ENCODE measurements around the gene KDSR. TPM values are rescaled to one million over a fixed set of nuclear protein-coding genes. Genes with fewer than 3 reads are reported as not detected.

KDSR gene
- total and polyA plus RNA-seq, 9 of the 15 experiments (the other 6 are each of a cell fraction or from before 2014, with no cell fraction given): 4.0 to 24.7 (median 12.4) TPM

DNA sequence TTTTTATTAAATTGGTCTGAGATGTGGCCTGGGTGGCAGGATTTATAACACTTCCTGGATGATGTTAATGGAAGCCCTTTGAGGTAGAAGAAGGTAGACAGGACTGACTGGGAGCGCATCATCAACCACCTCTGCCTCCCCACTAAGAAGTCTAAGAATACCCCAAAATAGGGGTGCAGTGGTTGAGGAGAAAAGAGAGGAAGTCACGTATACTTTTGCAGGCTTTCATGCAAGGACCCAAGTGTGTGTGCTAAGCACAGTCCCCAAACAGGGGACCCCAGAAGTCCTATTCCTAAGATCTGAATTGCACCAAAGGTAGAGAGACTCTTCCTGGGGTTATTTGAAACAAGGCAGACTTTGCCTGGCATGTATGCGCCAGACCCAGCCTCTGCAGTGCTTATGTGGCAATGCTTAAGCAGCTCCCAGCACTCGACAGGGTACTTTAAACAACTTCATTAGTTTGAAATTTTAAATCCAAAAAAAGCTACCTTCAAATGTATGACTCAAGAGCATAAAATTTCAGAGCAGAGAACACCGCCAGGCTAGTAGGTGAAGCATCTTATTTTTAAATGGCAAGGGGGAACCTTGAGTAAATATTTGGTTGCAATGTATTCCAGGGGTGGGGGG, 82.7 kb downstream of the KDSR start (continued):
- TF ChIP-seq YY1 (IDR thresholded peaks at IDR 0.05; ENCODE audit: borderline replicate concordance in 1 of 3, control insufficient read depth in 1 of 3, extremely low read depth in 1 of 3, insufficient read depth in 3 of 3, insufficient read length in 1 of 3, insufficient replicate concordance in 2 of 3, low read depth in 1 of 3, low read length in 2 of 3): no peak

DNA sequence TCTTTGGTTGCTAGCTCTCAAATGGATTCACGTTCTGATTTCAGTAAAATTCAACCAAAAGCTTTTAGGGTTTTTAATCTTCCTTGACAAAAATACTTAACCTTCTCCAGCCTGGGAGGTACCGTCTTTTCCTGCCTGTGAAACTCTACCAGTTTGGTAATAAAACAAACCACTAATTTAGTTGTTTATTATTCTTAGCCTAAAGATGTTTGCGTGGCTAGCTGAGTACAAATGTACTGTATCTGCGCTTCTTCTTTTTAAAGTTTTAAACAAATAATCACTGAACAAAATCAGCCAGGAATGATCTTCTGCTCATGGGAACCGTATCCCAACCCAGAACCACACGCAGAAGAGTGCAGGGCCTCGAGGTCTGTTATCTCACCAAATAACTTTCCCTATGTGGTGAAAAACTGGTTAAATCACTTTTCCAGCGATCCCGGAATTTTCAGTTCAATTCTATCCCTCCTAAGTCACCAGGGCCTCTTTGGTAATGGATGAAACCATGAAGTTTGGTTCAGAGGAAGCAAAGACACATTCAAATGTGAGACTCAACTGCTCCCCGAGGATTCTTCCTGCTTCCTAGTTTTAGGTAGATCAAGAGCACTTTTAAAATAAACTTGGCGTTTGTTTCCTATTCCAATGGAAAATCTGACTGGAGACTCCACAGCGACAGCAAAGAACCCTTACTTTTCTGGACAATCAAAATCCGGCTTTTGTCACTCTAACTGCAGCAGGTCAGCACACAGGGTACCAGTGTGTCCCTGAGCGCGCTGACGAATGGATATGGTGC, 83.5 kb downstream of the KDSR start:
- ATAC-seq (no peak), DNase-seq (ENCODE audit: extremely low read depth in 1 of 4, low spot score in 3 of 4) (no peak), FAIRE-seq (no peak)
- ChIA-PET POLR2A (no interaction called here), CTCF (ENCODE audit: low intra/inter-chr PET ratio) (no interaction called here)
- Histone ChIP-seq H3K4me3 (no peak overlapping the region), H3K79me2 (ENCODE audit: control insufficient read depth, insufficient read depth, low read length) (no peaks in the 10 kb centered on the region), H3K9ac (ENCODE audit: insufficient read depth in 1 of 2, low read depth in 2 of 2, low read length in 2 of 2) (no peak overlapping the region), H4K20me1 (replicated peaks; ENCODE audit: control insufficient read depth, insufficient read depth, low read length) (no peaks in the 10 kb centered on the region), H3K4me2 (ENCODE audit: insufficient read depth, low read length) (no peak overlapping the region), H3K4me1 (replicated peaks in 1 of 2; ENCODE audit: control insufficient read depth in 2 of 2, insufficient read depth in 2 of 2, low read length in 2 of 2) (no peaks in the 10 kb centered on the region), H3K27ac (ENCODE audit: extremely low read depth, low read depth, low read length) (no peak overlapping the region), H3K27me3 (ENCODE audit: control insufficient read depth in 2 of 2, insufficient read depth in 2 of 2, low read length in 2 of 2) (peaks cover 0 to 20% of the 10 kb centered on the region in 2 experiments; a peak in 3 of 5 replicates), H3K9me3 (replicated peaks; ENCODE audit: control insufficient read depth, insufficient read depth, low read depth, low read length) (no peaks in the 10 kb centered on the region), H3K36me3 (ENCODE audit: control insufficient read depth, insufficient read depth, low read length) (no peaks in the 10 kb centered on the region), H3K9me1 (ENCODE audit: control insufficient read depth, insufficient read depth, low read length) (no peaks in the 10 kb centered on the region), H2AFZ (ENCODE audit: low read depth, low read length) (no peak overlapping the region)
- BruUV-seq (replicated peaks): no TSS peak
- in situ Hi-C loops (cut with MboI) (no loop called here), intact Hi-C loops (cut with micrococcal nuclease) (no loop called here)
- under 1% methylated on average over 16 of the region's 16 CpGs for WGBS (ENCODE audit: insufficient coverage, low coverage, missing lambda C conversion rate)
- TF ChIP-seq, protein P1, sequence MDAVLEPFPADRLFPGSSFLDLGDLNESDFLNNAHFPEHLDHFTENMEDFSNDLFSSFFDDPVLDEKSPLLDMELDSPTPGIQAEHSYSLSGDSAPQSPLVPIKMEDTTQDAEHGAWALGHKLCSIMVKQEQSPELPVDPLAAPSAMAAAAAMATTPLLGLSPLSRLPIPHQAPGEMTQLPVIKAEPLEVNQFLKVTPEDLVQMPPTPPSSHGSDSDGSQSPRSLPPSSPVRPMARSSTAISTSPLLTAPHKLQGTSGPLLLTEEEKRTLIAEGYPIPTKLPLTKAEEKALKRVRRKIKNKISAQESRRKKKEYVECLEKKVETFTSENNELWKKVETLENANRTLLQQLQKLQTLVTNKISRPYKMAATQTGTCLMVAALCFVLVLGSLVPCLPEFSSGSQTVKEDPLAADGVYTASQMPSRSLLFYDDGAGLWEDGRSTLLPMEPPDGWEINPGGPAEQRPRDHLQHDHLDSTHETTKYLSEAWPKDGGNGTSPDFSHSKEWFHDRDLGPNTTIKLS (IDR thresholded peaks at IDR 0.05; ENCODE audit: borderline replicate concordance, low read depth): no peak
- TF ChIP-seq, protein P2, sequence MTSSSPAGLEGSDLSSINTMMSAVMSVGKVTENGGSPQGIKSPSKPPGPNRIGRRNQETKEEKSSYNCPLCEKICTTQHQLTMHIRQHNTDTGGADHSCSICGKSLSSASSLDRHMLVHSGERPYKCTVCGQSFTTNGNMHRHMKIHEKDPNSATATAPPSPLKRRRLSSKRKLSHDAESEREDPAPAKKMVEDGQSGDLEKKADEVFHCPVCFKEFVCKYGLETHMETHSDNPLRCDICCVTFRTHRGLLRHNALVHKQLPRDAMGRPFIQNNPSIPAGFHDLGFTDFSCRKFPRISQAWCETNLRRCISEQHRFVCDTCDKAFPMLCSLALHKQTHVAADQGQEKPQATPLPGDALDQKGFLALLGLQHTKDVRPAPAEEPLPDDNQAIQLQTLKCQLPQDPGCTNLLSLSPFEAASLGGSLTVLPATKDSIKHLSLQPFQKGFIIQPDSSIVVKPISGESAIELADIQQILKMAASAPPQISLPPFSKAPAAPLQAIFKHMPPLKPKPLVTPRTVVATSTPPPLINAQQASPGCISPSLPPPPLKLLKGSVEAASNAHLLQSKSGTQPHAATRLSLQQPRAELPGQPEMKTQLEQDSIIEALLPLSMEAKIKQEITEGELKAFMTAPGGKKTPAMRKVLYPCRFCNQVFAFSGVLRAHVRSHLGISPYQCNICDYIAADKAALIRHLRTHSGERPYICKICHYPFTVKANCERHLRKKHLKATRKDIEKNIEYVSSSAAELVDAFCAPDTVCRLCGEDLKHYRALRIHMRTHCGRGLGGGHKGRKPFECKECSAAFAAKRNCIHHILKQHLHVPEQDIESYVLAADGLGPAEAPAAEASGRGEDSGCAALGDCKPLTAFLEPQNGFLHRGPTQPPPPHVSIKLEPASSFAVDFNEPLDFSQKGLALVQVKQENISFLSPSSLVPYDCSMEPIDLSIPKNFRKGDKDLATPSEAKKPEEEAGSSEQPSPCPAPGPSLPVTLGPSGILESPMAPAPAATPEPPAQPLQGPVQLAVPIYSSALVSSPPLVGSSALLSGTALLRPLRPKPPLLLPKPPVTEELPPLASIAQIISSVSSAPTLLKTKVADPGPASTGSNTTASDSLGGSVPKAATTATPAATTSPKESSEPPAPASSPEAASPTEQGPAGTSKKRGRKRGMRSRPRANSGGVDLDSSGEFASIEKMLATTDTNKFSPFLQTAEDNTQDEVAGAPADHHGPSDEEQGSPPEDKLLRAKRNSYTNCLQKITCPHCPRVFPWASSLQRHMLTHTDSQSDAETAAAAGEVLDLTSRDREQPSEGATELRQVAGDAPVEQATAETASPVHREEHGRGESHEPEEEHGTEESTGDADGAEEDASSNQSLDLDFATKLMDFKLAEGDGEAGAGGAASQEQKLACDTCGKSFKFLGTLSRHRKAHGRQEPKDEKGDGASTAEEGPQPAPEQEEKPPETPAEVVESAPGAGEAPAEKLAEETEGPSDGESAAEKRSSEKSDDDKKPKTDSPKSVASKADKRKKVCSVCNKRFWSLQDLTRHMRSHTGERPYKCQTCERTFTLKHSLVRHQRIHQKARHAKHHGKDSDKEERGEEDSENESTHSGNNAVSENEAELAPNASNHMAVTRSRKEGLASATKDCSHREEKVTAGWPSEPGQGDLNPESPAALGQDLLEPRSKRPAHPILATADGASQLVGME (CRISPR knock-in tag; IDR thresholded peaks at IDR 0.05): no peak
- TF ChIP-seq YBX1 (IDR thresholded peaks at IDR 0.05) (no peak), ZNF77 (CRISPR knock-in tag; IDR thresholded peaks at IDR 0.05) (no peak), CBX8 (IDR thresholded peaks at IDR 0.05; ENCODE audit: borderline replicate concordance, extremely low read depth, low read depth, low read length, poor library complexity, severe bottlenecking) (no peak)
- TF ChIP-seq, protein P3, sequence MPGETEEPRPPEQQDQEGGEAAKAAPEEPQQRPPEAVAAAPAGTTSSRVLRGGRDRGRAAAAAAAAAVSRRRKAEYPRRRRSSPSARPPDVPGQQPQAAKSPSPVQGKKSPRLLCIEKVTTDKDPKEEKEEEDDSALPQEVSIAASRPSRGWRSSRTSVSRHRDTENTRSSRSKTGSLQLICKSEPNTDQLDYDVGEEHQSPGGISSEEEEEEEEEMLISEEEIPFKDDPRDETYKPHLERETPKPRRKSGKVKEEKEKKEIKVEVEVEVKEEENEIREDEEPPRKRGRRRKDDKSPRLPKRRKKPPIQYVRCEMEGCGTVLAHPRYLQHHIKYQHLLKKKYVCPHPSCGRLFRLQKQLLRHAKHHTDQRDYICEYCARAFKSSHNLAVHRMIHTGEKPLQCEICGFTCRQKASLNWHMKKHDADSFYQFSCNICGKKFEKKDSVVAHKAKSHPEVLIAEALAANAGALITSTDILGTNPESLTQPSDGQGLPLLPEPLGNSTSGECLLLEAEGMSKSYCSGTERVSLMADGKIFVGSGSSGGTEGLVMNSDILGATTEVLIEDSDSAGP (CRISPR knock-in tag; IDR thresholded peaks at IDR 0.05): no peak
